Progenitor cell of endocrine pancreas (in vitro differentiated cells): Measurements from ENCODE around the gene CDH11. TPM values are rescaled to one million over a fixed set of nuclear protein-coding genes. Genes with fewer than 3 reads are reported as not detected.

Experiments used
- DNase-seq: peaks from one replicate; pipeline ENCODE4 v3.0.0; 2021; ENCODE audit warnings: low spot score; ENCODE audit not compliant: unreplicated experiment
- H3K27ac Mint-ChIP-seq: 2 replicates; pipeline ENCODE4 v1.8.0; 2021; ENCODE audit warnings: mild to moderate bottlenecking, moderate library complexity, mixed read lengths
- H3K27me3 Mint-ChIP-seq: 2 replicates; pipeline ENCODE4 v1.8.0; 2021; ENCODE audit warnings: mixed read lengths
- H3K36me3 Mint-ChIP-seq: 2 replicates; pipeline ENCODE4 v1.8.0; 2022; ENCODE audit warnings: mixed read lengths; ENCODE audit not compliant: insufficient read depth
- H3K4me1 Mint-ChIP-seq: 2 replicates; pipeline ENCODE4 v1.8.0; 2021; ENCODE audit warnings: low read depth, mixed read lengths
- H3K4me3 Mint-ChIP-seq: 2 replicates; pipeline ENCODE4 v1.8.0; 2021; ENCODE audit warnings: low read depth, mild to moderate bottlenecking, moderate library complexity, mixed read lengths
- H3K9me3 Mint-ChIP-seq: 2 replicates; pipeline ENCODE4 v1.8.0; 2021; ENCODE audit warnings: low read depth, mixed read lengths
- total RNA-seq: library from RNA; stranded (reverse); gene quantifications from 2 replicates; pipeline ENCODE4 v1.2.1, GENCODE V29; 2021
- TF ChIP-seq, protein P1 (sequence below): fragments of 200-600 bp; sonication (generic); IDR thresholded peaks from one replicate; pipeline ENCODE4 v1.5.0; 2021; ENCODE audit warnings: antibody characterized with exemption, mild to moderate bottlenecking; ENCODE audit not compliant: unreplicated experiment

CDH11 gene
- total RNA-seq, 1 donor from 2014 or later: 6.0 TPM

DNA sequence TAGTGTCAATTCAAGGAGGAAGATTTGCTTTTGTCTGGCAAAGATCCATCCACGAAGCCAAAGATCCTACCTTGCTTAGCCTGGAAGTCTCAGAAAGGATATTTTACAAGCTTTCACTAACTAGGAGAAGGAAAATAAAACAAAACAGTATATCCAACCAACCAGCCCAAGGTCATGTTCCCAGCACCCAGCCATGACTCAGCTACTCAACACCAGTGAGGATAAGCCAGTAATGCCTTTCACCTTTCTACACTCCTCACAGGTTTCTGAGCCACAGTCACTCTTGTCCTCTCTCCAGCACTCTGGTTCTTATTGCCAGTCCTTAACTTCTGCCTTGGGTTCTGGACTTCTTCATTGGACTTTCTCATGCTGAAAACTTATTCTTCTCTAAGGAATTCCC lies 116.2 kb downstream of the CDH11 start:
- no peaks in the 10 kb centered on the region for H3K27me3 Mint-ChIP-seq
- TF ChIP-seq, protein P1, sequence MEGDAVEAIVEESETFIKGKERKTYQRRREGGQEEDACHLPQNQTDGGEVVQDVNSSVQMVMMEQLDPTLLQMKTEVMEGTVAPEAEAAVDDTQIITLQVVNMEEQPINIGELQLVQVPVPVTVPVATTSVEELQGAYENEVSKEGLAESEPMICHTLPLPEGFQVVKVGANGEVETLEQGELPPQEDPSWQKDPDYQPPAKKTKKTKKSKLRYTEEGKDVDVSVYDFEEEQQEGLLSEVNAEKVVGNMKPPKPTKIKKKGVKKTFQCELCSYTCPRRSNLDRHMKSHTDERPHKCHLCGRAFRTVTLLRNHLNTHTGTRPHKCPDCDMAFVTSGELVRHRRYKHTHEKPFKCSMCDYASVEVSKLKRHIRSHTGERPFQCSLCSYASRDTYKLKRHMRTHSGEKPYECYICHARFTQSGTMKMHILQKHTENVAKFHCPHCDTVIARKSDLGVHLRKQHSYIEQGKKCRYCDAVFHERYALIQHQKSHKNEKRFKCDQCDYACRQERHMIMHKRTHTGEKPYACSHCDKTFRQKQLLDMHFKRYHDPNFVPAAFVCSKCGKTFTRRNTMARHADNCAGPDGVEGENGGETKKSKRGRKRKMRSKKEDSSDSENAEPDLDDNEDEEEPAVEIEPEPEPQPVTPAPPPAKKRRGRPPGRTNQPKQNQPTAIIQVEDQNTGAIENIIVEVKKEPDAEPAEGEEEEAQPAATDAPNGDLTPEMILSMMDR: no peak
- H3K4me1 Mint-ChIP-seq: no peaks in the 10 kb centered on the region
- no peak overlapping the region for H3K4me3 Mint-ChIP-seq
- no peaks in the 10 kb centered on the region for H3K9me3 Mint-ChIP-seq
- no peak overlapping the region for H3K27ac Mint-ChIP-seq
- no peaks in the 10 kb centered on the region for H3K36me3 Mint-ChIP-seq
- DNase-seq: no peak

DNA sequence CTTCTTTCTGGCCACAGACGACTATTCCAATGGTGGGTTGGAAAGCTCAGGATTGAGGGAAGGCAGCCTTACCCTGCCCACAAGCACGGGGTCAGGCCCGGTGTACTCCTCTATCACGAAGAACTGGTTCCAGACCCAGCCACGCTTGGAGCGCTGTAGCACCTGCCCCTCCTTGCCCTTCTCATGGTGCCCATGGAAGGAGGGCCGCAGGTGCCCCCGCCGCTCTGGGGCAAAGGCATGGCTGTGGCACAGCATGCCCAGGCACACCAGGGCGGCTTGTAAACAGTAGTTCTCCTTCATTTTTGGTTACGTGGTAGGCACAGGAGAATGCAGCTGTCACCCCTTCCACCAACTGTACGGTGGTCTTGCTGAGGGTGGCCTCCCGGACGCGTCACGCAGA lies 117.3 kb downstream of the CDH11 start:
- DNase-seq: no peak
- Mint-ChIP-seq H3K4me3 (no peak overlapping the region), H3K36me3 (no peaks in the 10 kb centered on the region), H3K4me1 (no peaks in the 10 kb centered on the region), H3K9me3 (no peaks in the 10 kb centered on the region), H3K27me3 (no peaks in the 10 kb centered on the region), H3K27ac (no peak overlapping the region)
- TF ChIP-seq, protein P1: no peak

DNA sequence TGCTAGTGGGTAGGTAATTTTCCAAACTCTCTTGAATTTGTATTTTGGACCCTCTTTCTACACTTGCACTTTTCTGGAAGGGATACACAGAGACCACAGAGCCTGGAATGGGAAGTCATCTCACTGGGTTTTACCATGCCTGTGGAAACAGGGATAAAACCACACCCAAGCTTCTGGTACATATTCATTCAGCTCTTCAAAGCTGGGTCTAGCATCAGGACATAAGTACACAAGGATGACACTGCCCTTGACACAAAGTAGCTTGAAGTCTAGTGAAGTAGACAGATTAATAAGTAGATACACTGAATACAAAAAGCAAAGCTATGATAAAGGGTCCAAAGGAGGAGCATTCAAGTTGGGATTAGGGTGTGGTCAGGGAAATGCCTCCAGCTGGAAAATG lies 118.2 kb downstream of the CDH11 start:
- DNase-seq: no peak
- no peak overlapping the region for H3K27ac Mint-ChIP-seq
- no peak overlapping the region for H3K4me3 Mint-ChIP-seq

DNA sequence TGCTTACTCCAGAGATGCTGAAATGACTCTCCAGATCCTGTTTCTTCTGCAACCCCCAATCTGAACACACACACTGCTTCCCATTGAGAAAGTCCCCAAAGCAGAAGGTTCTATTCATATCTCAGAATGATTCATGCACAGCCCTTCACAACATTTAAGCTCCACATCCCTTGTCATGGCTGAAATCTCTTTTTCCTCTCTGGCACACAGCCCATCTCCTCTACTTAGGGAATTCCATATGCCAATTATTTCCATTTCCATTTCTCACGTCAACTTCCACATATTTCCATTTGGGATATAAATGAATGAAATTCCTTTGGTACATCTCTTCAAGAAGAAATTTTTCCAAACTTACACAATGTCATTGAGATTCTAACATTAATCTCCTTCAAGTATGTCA lies 119.6 kb downstream of the CDH11 start:
- no peak for DNase-seq
- no peaks in the 10 kb centered on the region for H3K9me3 Mint-ChIP-seq
- H3K27ac Mint-ChIP-seq: no peak overlapping the region
- H3K4me3 Mint-ChIP-seq: no peak overlapping the region
- H3K27me3 Mint-ChIP-seq: no peaks in the 10 kb centered on the region
- H3K4me1 Mint-ChIP-seq: no peaks in the 10 kb centered on the region
- H3K36me3 Mint-ChIP-seq: no peaks in the 10 kb centered on the region
- TF ChIP-seq, protein P1: no peak

More for the DNA sequence above, 118.2 kb downstream of the CDH11 start:
- Mint-ChIP-seq H3K4me1 (no peaks in the 10 kb centered on the region), H3K36me3 (no peaks in the 10 kb centered on the region), H3K9me3 (no peaks in the 10 kb centered on the region), H3K27me3 (no peaks in the 10 kb centered on the region)
- TF ChIP-seq, protein P1: no peak

DNA sequence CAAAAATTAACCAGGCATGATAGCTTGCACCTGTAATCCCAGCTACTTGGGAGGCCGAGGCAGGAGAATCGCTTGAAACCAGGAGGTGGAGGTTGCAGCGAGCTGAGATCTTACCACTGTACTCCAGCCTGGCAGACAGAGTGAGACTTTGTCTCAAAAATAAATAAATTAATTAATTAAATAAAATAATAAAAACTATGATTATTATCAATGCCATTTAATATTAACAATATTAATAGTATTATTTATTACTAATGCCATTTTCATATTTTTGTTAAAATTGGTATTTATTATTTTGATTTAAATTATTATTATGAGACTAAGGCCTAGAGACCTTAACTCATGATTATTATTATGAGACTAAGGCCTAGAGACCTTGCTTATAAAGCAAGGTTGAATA lies 121.2 kb downstream of the CDH11 start:
- Mint-ChIP-seq H3K36me3 (peaks cover 1% of the 10 kb centered on the region), H3K27me3 (no peaks in the 10 kb centered on the region)

More for the DNA sequence above, 121.2 kb downstream of the CDH11 start:
- no peaks in the 10 kb centered on the region for H3K4me1 Mint-ChIP-seq
- no peak for DNase-seq
- no peak overlapping the region for H3K4me3 Mint-ChIP-seq
- H3K27ac Mint-ChIP-seq: no peak overlapping the region
- TF ChIP-seq, protein P1: no peak
- no peaks in the 10 kb centered on the region for H3K9me3 Mint-ChIP-seq
